Jurkat, Clone E6-1 (cell line): ENCODE measurements around the gene GC.
"Not testable (repeated sequence)": the region's sequence is repeated elsewhere in the genome, so short reads cannot be mapped to it uniquely, and the experiment has no call there.

Experiments used
- DNase-seq: peaks from one replicate; pipeline ENCODE4 v3.0.0-alpha.2; 2011; ENCODE audit warnings: low read depth, low spot score
- H3K4me3 ChIP-seq: 2 replicates; pipeline ENCODE4 v1.5.1; 2011; ENCODE audit warnings: mild to moderate bottlenecking, low read length, control low read depth, moderate library complexity

Gene GC

DNA sequence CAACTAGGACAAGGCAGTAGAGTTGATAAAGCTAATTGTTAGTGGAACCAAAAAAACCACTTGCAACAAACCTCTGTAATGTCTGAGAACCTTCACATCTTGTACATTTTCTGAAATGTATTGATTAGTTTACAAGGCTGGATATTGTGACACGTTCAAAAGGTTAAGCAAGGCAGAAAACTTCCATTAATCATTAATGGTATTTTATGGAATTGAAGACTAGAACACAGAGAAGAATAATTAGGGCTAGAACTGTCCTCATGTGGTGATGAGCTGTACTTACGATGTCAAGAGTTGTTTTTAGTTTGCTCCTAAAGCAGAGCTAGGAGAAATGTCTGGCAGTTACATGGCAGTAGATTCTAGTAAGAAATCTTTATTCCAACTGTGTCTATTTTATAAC lies 12.3 kb downstream of the GC start:
- no peak overlapping the region for H3K4me3 ChIP-seq
- no peak for DNase-seq

DNA sequence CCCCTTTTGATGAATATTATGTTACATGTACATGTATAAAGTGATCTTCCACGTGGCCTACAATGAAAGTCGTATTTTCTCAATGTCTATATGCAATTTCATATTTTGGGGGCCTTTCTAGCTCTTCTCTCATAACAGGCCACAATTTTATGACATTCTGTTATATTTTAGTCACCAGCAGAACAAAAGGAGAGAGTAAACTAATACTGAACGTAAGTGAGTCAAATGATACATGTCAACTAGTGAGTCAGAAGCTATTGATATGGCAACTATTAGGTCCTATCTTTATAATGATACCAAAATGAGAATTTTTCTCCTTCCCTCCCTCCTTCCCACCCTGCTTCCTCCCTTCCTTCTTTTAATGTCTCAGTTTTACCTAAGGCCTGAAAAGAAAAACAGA lies 14.4 kb downstream of the GC start:
- H3K4me3 ChIP-seq = no peak overlapping the region
- DNase-seq = no peak

DNA sequence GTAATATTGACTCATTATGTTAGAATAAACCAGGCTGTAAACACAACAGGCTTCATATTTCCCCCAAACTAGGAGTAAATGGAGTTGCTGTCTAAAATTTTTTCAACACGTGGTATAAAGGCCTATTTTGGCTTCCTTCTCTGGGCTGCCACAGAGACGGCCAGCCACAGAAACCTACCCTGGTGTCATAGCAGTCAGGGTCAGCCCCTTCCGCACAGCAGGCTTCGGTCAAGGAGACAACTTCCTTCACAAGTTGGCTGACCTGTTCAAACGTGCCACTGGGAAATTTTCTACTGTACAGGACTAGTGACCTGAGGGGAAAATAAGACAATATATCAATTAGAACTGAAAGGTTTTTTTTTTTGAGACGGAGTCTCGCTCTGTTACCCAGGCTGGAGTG lies 15.8 kb downstream of the GC start:
- no peak for DNase-seq
- H3K4me3 ChIP-seq = no peak overlapping the region

DNA sequence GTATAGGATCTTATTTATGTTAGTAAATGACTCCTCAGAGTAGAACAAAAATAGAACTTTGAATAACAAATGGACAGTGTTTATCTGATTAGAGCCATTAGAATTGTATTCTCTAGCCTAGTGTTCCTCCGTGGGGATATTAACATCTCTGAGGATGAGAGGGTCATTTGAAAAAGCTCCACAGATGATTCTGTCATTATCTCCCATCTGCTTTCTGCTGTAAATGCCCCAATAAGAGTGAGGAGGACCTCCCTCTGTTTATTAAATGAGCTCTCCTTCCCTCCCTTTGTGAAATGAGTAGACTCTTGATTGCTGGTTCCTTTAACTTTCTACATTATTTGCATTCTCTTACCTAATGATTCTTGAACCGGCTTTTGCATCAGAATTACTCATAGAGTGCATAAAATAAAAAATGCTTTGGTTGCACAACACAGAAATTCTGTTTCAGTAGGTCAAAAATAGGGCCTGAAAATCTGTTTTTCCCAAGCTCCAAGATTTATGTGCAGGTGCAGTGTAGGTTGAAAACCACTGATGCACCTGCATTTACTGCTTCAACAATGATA lies 18.0 kb downstream of the GC start:
- no peak for DNase-seq
- H3K4me3 ChIP-seq = no peak overlapping the region

DNA sequence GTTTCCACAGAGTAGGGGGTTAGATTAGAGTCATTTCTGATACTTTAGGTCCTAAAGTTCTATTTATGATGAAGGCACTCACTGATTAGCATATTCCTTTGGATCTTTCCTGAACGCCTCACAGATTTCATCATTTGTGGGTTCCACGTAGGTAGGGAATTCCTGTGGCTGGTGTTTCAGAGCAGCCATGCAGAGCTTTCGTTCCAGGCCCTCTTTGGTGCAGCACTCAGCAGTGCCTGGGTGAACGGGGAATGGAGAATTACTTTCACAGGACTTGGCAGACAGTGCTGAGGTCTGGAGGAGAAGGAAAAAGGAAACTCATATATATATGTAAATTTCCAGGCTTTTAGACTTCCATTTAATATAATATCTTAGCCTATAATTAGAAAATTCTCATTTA lies 18.5 kb downstream of the GC start:
- DNase-seq = no peak
- no peak overlapping the region for H3K4me3 ChIP-seq

DNA sequence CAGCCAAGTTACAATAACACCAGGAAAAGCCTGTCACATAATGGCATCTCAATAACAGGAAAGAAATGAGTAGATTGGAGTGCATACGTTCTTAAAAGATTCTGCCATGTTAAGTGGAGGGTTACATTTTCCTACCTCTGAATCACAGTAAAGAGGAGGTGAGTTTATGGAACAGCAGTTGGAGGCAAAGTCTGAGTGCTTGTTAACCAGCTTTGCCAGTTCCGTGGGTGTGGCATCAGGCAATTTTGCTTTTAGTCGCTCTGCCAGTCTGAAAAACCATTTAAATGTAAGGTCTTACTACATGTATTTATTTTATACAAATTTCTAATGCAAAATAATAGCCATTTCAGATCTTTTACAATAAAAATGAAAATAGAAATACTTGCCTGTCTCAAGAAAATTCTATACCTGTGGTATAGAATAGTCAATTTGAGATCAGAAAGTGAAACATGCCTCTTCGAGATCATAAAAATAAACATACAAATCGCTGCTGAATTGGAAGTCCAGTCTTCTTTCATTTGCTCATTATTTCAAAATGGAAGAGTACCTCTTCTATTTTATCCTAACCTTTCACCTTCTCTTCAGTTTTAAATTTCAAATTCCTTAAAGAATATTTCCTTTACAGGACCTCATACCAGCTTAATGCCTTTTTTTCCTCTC lies 31.4 kb downstream of the GC start:
- DNase-seq = no peak
- no peak overlapping the region for H3K4me3 ChIP-seq

DNA sequence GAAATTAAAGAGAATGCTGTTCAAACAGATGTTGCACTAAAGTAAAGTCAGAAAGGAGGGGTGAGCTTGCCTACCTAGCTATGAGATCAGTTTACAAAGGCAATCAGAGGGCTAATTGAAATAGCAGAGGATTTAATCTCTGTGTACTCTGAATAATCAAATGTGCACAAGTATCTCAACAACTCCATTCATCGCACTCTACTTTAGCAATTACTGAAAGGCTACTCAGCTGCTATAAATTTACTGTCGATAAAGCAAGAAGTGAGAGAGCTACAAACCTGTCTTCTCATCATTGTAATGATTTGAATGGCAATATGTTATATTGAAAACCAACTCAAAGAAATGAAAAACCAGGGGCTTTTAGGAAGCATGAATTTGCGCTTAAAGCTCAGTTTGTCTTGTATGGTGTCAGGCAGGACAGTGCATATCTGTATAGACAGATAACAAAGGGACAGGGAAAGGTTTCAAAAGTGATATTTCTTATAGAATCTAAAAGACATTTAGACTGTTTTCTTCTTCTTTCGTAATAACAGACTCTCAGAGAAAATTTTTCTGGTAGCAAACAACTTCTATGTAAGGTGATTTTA lies 34.8 kb downstream of the GC start:
- H3K4me3 ChIP-seq = no peak overlapping the region
- DNase-seq = no peak

DNA sequence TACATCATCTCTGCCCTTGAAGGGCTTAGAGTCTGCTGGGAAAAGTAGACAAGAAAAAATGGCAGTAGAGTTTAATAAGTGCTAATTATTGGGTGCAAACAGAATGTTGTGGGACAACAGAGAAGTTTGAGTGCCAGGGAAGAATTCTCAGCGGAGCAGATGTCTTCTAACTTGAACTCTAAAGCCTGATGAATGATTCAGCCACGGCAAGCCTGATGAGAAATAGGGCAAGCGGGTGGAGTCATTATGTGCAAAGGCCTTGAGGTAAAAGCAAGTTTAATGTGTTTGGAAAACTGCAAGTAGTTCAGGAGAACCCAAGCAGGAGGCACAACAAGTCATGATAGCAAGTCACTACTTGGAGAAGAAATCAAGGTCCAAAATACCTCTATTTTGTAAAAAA lies 37.5 kb downstream of the GC start:
- DNase-seq = no peak
- no peak overlapping the region for H3K4me3 ChIP-seq

DNA sequence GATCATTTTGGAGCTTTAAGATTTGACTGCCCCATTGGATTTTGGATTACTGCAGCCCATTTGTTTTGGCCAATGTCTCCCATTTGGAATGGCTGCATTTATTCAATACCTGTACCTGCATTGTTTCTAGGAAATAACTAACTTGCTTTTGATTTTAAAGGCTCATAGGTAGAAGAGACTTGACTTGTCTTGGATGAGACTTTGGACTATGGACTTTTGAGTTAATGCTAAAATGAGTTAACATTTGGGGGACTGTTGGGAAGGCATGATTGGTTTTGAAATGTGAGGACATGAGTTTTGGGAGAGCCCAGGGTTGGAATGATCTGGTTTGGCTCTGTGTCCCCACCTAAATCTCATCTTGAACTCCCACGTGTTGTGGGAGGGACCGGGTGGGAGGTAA lies 45.1 kb downstream of the GC start:
- H3K4me3 ChIP-seq, DNase-seq: not testable (repeated sequence)

DNA sequence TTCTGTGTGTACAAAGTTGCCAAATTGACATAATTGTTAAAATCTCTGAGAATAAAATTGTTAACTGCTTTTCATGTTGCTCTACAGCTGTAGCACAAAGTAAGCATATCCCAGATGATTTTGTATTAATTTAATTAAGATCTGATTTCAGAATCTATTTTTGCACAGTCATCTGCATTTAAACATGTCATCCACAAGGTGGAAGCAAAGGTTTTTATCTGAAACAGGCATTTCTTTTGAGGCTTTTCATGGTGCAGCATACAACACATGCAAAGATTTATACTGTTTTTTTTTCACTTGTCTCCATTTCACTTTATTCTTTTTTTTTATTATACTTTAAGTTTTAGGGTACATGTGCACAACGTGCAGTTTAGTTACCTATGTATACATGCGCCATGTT lies 51.2 kb downstream of the GC start:
- H3K4me3 ChIP-seq = no peak overlapping the region
- DNase-seq = peak; percentile 35

DNA sequence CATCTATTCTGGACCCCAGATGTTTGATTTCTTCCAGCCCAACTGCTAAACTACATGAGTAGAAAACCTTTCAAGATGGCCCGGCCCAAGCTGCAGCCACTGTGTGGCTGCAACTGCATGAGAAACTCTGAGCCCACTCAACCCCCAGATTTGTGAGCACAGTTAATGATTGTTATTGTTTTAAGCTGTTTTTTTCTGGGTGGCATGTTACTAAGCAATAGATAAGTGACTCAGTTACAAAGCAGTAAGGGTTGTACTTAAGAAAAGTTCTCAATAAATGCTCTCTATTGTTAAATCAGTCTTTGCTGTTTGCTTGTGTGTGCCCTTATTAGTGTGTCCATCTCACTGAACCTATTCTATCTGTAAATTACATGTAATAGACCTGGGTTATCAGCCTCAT lies 51.8 kb downstream of the GC start:
- DNase-seq = no peak

DNA sequence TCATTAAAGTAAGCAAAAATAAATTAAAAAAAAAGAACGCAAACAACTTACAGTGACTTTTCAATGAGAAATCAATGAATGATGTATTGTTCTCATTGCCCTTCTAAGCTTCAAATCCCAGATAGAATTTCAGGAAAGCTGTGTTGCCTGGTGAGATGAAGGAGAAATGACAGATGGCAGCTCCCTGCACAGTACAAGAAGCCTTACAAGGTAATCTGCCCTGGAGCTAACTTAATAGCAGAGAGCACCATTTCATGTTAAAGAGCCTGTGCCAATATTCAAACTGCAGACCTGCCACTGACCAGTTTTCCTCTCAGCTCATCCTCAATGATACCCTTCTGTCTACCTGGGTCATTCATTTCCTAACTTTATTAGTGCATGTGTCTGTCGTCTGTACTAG lies 54.0 kb downstream of the GC start:
- no peak overlapping the region for H3K4me3 ChIP-seq
- no peak for DNase-seq

More for the DNA sequence above, 51.8 kb downstream of the GC start:
- no peak overlapping the region for H3K4me3 ChIP-seq

DNA sequence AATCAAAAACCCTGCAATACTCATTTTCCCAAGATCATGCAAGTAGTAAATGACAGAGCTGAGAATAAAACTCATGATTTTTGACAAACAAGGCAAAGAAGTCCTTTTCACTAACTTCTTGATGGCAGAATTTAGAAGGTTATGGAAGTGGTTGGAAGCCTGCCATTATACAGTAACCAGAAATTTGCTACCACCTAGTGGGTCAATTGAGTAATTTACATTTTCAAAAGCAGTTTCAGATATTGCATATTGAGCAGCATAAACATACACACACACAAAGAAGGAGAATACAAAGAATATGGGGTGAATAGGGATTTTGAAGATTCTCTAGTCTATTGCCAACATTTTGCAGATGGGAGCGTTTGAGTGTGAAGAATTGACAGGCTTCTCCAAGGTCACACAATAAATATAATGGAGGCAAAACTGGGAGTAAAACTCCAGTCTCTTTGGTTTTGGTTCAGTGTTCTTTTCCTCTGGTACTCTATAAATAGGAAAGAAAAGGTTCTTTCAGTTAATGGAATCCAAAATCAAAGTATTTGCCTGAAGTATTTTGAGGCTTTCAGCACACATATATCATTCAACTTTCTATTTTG lies 70.2 kb downstream of the GC start:
- no peak overlapping the region for H3K4me3 ChIP-seq
- peak; percentile 38 for DNase-seq

DNA sequence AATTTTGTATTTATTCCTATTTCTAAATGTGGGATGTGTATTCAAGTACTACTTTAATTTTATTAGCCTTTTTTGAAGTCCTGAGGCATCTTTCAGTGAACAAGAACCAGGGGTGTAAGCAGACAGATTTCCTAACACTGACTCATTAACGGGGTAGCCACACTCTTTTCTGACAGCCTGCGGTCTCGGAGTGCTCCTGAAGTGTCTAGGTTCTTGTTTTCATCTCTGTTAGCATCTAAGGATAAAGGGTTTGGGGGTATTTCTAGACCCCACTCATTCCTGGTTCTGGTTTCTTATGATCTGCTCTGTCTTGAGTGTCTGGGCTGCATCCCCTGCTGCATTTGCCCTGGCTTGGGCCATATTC lies 71.9 kb downstream of the GC start:
- H3K4me3 ChIP-seq = no peak overlapping the region
- DNase-seq = no peak

DNA sequence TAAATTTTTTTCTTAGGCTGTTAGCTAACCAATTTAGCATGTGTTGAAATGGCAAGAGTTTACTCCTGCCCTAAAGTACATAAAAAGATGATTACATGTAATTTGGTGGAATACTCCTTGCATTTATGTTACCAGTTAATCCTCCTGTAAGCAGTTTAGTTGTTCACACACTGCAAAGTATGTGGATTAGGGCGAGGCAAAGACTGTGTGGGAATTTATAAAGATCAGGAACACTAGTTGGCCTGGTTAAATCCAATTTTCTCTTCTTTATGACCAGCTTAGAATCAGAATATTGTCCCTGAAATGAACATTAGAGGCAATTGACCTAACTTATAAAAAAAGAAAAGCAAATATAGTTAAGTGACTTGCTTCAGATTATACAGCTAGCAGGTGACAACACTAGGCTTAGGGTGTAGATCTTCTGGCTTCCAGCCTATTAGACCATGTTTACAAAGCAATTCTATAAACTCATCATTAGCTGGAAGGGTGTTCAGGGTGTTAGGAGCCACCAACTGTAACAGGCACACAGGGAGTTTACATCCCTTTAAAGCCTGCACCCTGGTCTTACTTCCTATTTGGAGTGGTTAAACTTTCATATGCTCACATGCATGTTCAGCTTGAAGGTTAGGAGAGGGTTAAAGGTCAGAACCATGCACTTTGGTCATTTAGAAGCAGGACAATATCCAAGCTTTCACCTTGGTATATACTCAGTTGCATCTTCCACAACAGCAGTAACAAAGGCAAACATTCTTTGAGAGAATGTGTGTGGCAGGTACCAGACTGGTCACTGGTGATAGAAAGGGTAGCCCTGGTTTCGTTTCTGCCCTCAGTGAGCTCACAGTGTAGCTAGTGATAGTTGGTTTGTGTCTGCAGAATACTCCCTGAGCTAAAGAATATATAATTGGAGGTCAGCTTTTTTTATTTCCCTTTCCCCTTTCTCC lies 72.6 kb downstream of the GC start:
- H3K4me3 ChIP-seq = no peak overlapping the region
- no peak for DNase-seq

DNA sequence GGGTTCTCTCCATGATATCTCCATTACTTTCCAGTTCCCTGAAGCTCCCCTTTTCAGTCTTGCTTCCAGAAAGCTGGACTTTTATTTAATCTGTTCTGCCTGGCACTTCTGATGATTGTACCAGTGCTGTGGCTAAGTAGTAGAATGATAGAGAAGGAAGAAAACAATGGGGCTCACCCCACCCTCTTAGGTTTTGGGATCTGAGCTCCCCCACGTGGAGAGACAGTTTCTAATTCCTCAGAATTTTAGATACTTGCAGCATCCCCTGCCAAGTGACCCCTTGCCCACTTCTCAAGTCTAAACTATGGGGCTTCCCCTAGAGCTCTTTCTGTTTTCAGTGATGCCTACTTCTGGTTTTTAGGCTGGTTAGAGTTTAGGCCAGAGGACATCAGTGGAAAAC lies 73.9 kb downstream of the GC start:
- no peak for DNase-seq

DNA sequence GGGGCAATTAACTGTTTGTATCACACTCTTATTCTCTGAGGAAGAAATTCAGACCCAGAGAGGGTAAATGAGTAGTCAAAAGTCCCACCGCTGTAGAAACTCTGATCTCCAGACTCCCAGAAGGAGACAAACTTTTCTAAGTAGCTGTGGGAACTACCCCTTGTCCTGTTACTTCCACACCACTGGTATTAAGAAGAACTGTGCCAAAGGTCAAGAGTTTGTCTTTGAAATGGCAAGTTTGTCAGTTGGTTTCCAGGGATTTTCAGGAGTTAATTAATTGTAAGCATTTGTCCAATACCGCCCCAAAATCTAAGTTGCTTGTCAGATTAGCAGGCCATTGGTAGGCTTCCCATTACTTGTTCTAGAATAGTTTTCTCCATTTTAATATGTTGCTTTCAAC lies 85.7 kb downstream of the GC start:
- H3K4me3 ChIP-seq = no peak overlapping the region
- DNase-seq = no peak

More for the DNA sequence above, 73.9 kb downstream of the GC start:
- H3K4me3 ChIP-seq = no peak overlapping the region

DNA sequence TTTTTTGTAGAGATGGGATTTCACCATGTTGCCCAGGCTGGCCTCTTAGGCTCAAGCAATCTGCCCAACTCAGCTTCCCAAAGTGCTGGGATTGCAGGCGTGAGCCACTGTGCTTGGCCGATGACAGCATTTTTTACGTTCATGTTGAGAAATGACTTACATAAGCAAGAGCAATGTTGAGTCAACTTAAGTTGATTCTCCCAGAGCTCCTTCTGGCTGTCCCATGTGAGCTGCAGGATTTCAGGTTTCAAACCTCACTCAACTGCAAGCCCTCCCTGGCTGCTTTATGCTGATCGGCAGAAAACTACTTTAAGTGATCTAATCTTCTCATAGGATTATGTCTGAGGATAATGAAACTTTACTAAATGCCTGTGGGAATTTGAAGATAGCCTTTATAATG lies 86.8 kb downstream of the GC start:
- no peak overlapping the region for H3K4me3 ChIP-seq
- no peak for DNase-seq

DNA sequence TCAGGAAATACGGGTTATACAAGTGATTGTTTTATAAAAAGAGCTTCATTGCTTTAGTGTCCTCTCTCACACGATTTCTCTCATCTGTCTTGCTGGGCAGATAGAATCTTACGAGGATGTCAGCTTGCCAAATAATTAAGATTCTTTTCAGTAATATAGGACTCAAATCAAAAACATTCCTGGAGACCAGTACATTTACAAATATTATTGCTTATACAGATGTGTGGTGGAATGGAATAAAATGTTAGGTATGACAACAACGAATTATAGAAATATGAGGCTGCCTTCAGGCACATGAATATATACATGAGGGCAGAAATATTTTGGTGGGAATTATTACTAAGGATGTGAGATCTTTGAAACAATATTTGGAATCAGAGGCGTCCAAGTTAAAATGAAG lies 88.9 kb downstream of the GC start:
- H3K4me3 ChIP-seq = no peak overlapping the region
- no peak for DNase-seq

DNA sequence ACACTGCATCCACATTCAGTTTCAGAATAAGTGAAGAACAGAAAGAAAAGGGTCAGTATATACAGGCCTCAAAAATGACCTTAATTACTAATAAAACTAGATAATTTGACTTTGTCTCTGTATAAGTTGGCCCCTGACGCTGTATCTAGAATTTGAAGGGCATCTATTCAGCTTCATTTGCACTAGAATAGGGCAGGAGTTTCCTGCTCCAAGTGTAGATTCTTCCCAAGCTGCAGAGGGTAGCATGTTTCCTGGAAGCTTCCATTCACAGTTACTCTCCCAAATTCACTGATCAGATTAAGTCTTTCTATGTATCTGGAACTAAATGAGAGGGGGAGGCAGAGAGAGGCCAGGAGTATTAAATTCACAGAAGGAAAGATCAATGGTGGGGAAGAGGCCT lies 90.9 kb downstream of the GC start:
- DNase-seq = no peak
- H3K4me3 ChIP-seq = no peak overlapping the region
